ENCODE measurements around the gene GJC2.

GRCh38 chr1:228207381-228207810 is 57.7 kb downstream of the GJC2 start:
- TF ChIP-seq CTCF (IDR thresholded peaks at IDR 0.05; ENCODE audit: low read depth, low read length, missing input control) (no peak), HNF4G (IDR thresholded peaks at IDR 0.05) (no peak), GABPA (IDR thresholded peaks at IDR 0.05 in 1 of 2, conservative IDR thresholded peaks at IDR 0.05 in 1 of 2) (no peak), HNF4A (conservative IDR thresholded peaks at IDR 0.05) (no peak)
